ENCODE data around the gene ZNF428. TPM values are rescaled to one million over a fixed set of nuclear protein-coding genes. Genes with fewer than 3 reads are reported as not detected.

ZNF428 gene
- 10 to 100 TPM; 23.6 to 23.8 TPM for total RNA-seq
- polyA plus RNA-seq = 22.0 TPM

GRCh38 chr19:43619262-43620060, at the start of gene ZNF428:
Gene ZNF428 (minus strand): TSS chr19:43619629. CDS start chr19:43614304, 5,325 bp downstream.
- peak within 1 kb of the TSS; percentile 91 for H3K27ac ChIP-seq (ENCODE audit: low read depth, low read length)
- peaks cover 27 to 54% (median 30%) of the 10 kb centered on the region in 3 donors for H3K4me1 Mint-ChIP-seq
- peaks cover 24% of the 10 kb centered on the region for H3K4me1 ChIP-seq (ENCODE audit: insufficient read depth, low read length)
- CTCF ChIA-PET = no interaction called here
- H3K9me3 Mint-ChIP-seq = no peaks in the 10 kb centered on the region
- no peaks in the 10 kb centered on the region for H3K27me3 ChIP-seq (ENCODE audit: insufficient read depth, low read length, poor library complexity, severe bottlenecking)
- peak within 1 kb of the TSS; percentile 96 to 99 (median 98) for H3K4me3 Mint-ChIP-seq
- DNase-seq = peak; percentile 82 to 92 (median 86)
- no peaks in the 10 kb centered on the region for H3K36me3 ChIP-seq (ENCODE audit: insufficient read depth, low read length)
- H3K27ac Mint-ChIP-seq = peak within 1 kb of the TSS; percentile 89 to 99 (median 98)
- H3K27me3 Mint-ChIP-seq = no peaks in the 10 kb centered on the region
- POLR2A ChIA-PET = interaction anchor here (0.6 kb wide), 1 partner anchor 22 kb away, joined by 4 read pairs; no protein-coding TSS in a partner anchor
- H3K9me3 ChIP-seq (ENCODE audit: low read length) = no peaks in the 10 kb centered on the region
- H3K36me3 Mint-ChIP-seq = peaks cover 0 to 12% (median 0%) of the 10 kb centered on the region in 3 donors
- peak within 1 kb of the TSS; percentile 66 for H3K4me3 ChIP-seq (ENCODE audit: low read length)

GRCh38 chr19:43668406-43669109, 49.1 kb upstream of the ZNF428 start:
- Mint-ChIP-seq H3K4me1 (peaks cover 40 to 56% (median 54%) of the 10 kb centered on the region in 3 donors), H3K27ac (peak overlapping the region; percentile 47 to 92 (median 86)), H3K4me3 (peak overlapping the region; percentile 88 to 92 (median 89)), H3K9me3 (no peaks in the 10 kb centered on the region), H3K27me3 (peaks cover 0 to 9% of the 10 kb centered on the region in 2 donors), H3K36me3 (peaks cover 1 to 13% (median 7%) of the 10 kb centered on the region in 3 donors)
- Histone ChIP-seq H3K4me3 (ENCODE audit: low read length) (peak overlapping the region; percentile 63), H3K9me3 (ENCODE audit: low read length) (no peaks in the 10 kb centered on the region), H3K27ac (ENCODE audit: low read depth, low read length) (peak overlapping the region; percentile 60), H3K36me3 (ENCODE audit: insufficient read depth, low read length) (no peaks in the 10 kb centered on the region), H3K4me1 (ENCODE audit: insufficient read depth, low read length) (peaks cover 30% of the 10 kb centered on the region), H3K27me3 (ENCODE audit: insufficient read depth, low read length, poor library complexity, severe bottlenecking) (no peaks in the 10 kb centered on the region)
- ChIA-PET CTCF (interaction anchor here (0.6 to 2.2 kb wide), 14 partner anchors 10 to 236 kb away, joined by 3 to 10 read pairs (median 6); partner anchors contain the start of genes IRGQ, ZNF575 and ZNF576), POLR2A (interaction anchor here (0.9 to 1.6 kb wide), 6 partner anchors 28 to 205 kb away, joined by 3 to 8 read pairs (median 4); partner anchors contain the start of genes SMG9 and ZNF575)
- peak; percentile 91 to 96 (median 92) for DNase-seq

GRCh38 chr19:43667876-43668405, 48.5 kb upstream of the ZNF428 start:
- Histone ChIP-seq H3K27ac (ENCODE audit: low read depth, low read length) (peak overlapping the region; percentile 6), H3K9me3 (ENCODE audit: low read length) (no peaks in the 10 kb centered on the region), H3K4me3 (ENCODE audit: low read length) (peak overlapping the region; percentile 47), H3K4me1 (ENCODE audit: insufficient read depth, low read length) (peaks cover 31% of the 10 kb centered on the region), H3K27me3 (ENCODE audit: insufficient read depth, low read length, poor library complexity, severe bottlenecking) (no peaks in the 10 kb centered on the region), H3K36me3 (ENCODE audit: insufficient read depth, low read length) (no peaks in the 10 kb centered on the region)
- H3K27me3 Mint-ChIP-seq = peaks cover 0 to 9% of the 10 kb centered on the region in 2 donors
- peaks cover 1 to 13% (median 7%) of the 10 kb centered on the region in 3 donors for H3K36me3 Mint-ChIP-seq
- H3K27ac Mint-ChIP-seq = peak overlapping the region; percentile 47 to 92 (median 86)
- POLR2A ChIA-PET = interaction anchor here (0.9 to 1.6 kb wide), 6 partner anchors 27 to 204 kb away, joined by 3 to 8 read pairs (median 4); partner anchors contain the start of genes SMG9 and ZNF575
- peak overlapping the region; percentile 88 to 92 (median 89) for H3K4me3 Mint-ChIP-seq
- DNase-seq = no peak
- H3K9me3 Mint-ChIP-seq = no peaks in the 10 kb centered on the region
- CTCF ChIA-PET = interaction anchor here (0.6 to 2.2 kb wide), 14 partner anchors 9 to 236 kb away, joined by 3 to 10 read pairs (median 6); partner anchors contain the start of genes IRGQ, ZNF575 and ZNF576
- H3K4me1 Mint-ChIP-seq = peaks cover 40 to 59% (median 56%) of the 10 kb centered on the region in 3 donors

GRCh38 chr19:43667126-43667875, 47.9 kb upstream of the ZNF428 start:
- H3K4me1 Mint-ChIP-seq = peaks cover 40 to 61% (median 56%) of the 10 kb centered on the region in 3 donors
- CTCF ChIA-PET = interaction anchor here (1.3 to 2.0 kb wide), 3 partner anchors 78 to 117 kb away, joined by 3 to 10 read pairs (median 5); no protein-coding TSS in a partner anchor
- Histone ChIP-seq H3K9me3 (ENCODE audit: low read length) (no peaks in the 10 kb centered on the region), H3K36me3 (ENCODE audit: insufficient read depth, low read length) (no peaks in the 10 kb centered on the region), H3K27me3 (ENCODE audit: insufficient read depth, low read length, poor library complexity, severe bottlenecking) (no peaks in the 10 kb centered on the region), H3K4me1 (ENCODE audit: insufficient read depth, low read length) (peaks cover 31% of the 10 kb centered on the region), H3K4me3 (ENCODE audit: low read length) (peak overlapping the region; percentile 47), H3K27ac (ENCODE audit: low read depth, low read length) (peak overlapping the region; percentile 6)
- H3K27ac Mint-ChIP-seq = peak overlapping the region in 5 of 8 donors; percentile 12 to 91 (median 56)
- peaks cover 1 to 13% (median 7%) of the 10 kb centered on the region in 3 donors for H3K36me3 Mint-ChIP-seq
- H3K9me3 Mint-ChIP-seq = no peaks in the 10 kb centered on the region
- DNase-seq = no peak
- POLR2A ChIA-PET = no interaction called here
- peaks cover 0 to 9% of the 10 kb centered on the region in 2 donors for H3K27me3 Mint-ChIP-seq
- H3K4me3 Mint-ChIP-seq = peak overlapping the region; percentile 88 to 92 (median 89)

- Histone ChIP-seq H3K36me3 (ENCODE audit: insufficient read depth, low read length) (no peaks in the 10 kb centered on the region), H3K9me3 (ENCODE audit: low read length) (no peaks in the 10 kb centered on the region), H3K4me1 (ENCODE audit: insufficient read depth, low read length) (peaks cover 31% of the 10 kb centered on the region), H3K27me3 (ENCODE audit: insufficient read depth, low read length, poor library complexity, severe bottlenecking) (no peaks in the 10 kb centered on the region), H3K27ac (ENCODE audit: low read depth, low read length) (no peak overlapping the region), H3K4me3 (ENCODE audit: low read length) (no peak overlapping the region)
- peak overlapping the region; percentile 10 to 90 (median 79) for H3K27ac Mint-ChIP-seq
- peaks cover 26 to 43% (median 36%) of the 10 kb centered on the region in 3 donors for H3K4me1 Mint-ChIP-seq
- ChIA-PET POLR2A (no interaction called here), CTCF (interaction anchor here (0.7 kb wide), 1 partner anchor 81 kb away, joined by 3 read pairs; no protein-coding TSS in a partner anchor)
- H3K9me3 Mint-ChIP-seq = peaks cover 0 to 5% (median 0%) of the 10 kb centered on the region in 5 donors
- H3K27me3 Mint-ChIP-seq = peaks cover 0 to 2% of the 10 kb centered on the region in 2 donors
- DNase-seq = peak in 3 of 5 donors; percentile 16 to 54 (median 53)
- H3K4me3 Mint-ChIP-seq = peak overlapping the region; percentile 1 to 76 (median 39)
- H3K36me3 Mint-ChIP-seq = peaks cover 7 to 21% (median 8%) of the 10 kb centered on the region in 3 donors
Observed at GRCh38 chr19:43664018-43664417, 44.6 kb upstream of the ZNF428 start.

GRCh38 chr19:43662487-43662886, 43.1 kb upstream of the ZNF428 start:
- DNase-seq = no peak
- ChIA-PET CTCF (no interaction called here), POLR2A (interaction anchor here (0.6 kb wide), 2 partner anchors 101 to 109 kb away, joined by 3 to 6 read pairs; no protein-coding TSS in a partner anchor)
- Histone ChIP-seq H3K4me3 (ENCODE audit: low read length) (no peak overlapping the region), H3K4me1 (ENCODE audit: insufficient read depth, low read length) (peaks cover 25% of the 10 kb centered on the region), H3K36me3 (ENCODE audit: insufficient read depth, low read length) (no peaks in the 10 kb centered on the region), H3K27ac (ENCODE audit: low read depth, low read length) (no peak overlapping the region), H3K27me3 (ENCODE audit: insufficient read depth, low read length, poor library complexity, severe bottlenecking) (no peaks in the 10 kb centered on the region), H3K9me3 (ENCODE audit: low read length) (peaks cover 3% of the 10 kb centered on the region)
- Mint-ChIP-seq H3K27ac (no peak overlapping the region), H3K4me1 (peaks cover 14 to 27% (median 21%) of the 10 kb centered on the region in 3 donors), H3K4me3 (no peak overlapping the region), H3K27me3 (peaks cover 0 to 2% of the 10 kb centered on the region in 2 donors), H3K9me3 (peaks cover 0 to 8% (median 2%) of the 10 kb centered on the region in 5 donors), H3K36me3 (peaks cover 4 to 27% (median 11%) of the 10 kb centered on the region in 3 donors)

- H3K27ac Mint-ChIP-seq = peak overlapping the region in 1 of 8 donors; percentile 46
- peaks cover 14 to 22% (median 17%) of the 10 kb centered on the region in 3 donors for H3K4me1 Mint-ChIP-seq
- Histone ChIP-seq H3K27ac (ENCODE audit: low read depth, low read length) (no peak overlapping the region), H3K9me3 (ENCODE audit: low read length) (peaks cover 3% of the 10 kb centered on the region), H3K27me3 (ENCODE audit: insufficient read depth, low read length, poor library complexity, severe bottlenecking) (no peaks in the 10 kb centered on the region), H3K36me3 (ENCODE audit: insufficient read depth, low read length) (no peaks in the 10 kb centered on the region), H3K4me1 (ENCODE audit: insufficient read depth, low read length) (peaks cover 20% of the 10 kb centered on the region), H3K4me3 (ENCODE audit: low read length) (no peak overlapping the region)
- H3K36me3 Mint-ChIP-seq = peaks cover 2 to 32% (median 11%) of the 10 kb centered on the region in 3 donors
- POLR2A ChIA-PET = interaction anchor here (0.6 kb wide), 1 partner anchor 11 kb away, joined by 3 read pairs; no protein-coding TSS in a partner anchor
- H3K4me3 Mint-ChIP-seq = no peak overlapping the region
- CTCF ChIA-PET = no interaction called here
- peaks cover 0 to 8% (median 2%) of the 10 kb centered on the region in 5 donors for H3K9me3 Mint-ChIP-seq
- DNase-seq = no peak
- no peaks in the 10 kb centered on the region for H3K27me3 Mint-ChIP-seq
Observed at GRCh38 chr19:43660971-43661360, 41.5 kb upstream of the ZNF428 start.
